T-helper 17 cell (primary cell): ENCODE data around the gene MXD3. TPM values are rescaled to one million over a fixed set of nuclear protein-coding genes. Genes with fewer than 3 reads are reported as not detected.
"Not testable (repeated sequence)": the region's sequence is repeated elsewhere in the genome, so short reads cannot be mapped to it uniquely, and the experiment has no call there.

Experiments
- ATAC-seq: fragments of 150-1000 bp; cut with Tn5 transposase; 2 replicates; pipeline ENCODE4 v1.10.0; 2021; ENCODE audit warnings: mild to moderate bottlenecking, moderate library complexity
- DNase-seq, 3 donors: peaks; one replicate each; pipeline versions ENCODE4 v3.0.0 to v3.0.0-alpha.2; 2020 to 2021
- H3K9me3 ChIP-seq: one replicate; pipeline ENCODE4 v1.7.0; 2013; ENCODE audit warnings: low read length, mild to moderate bottlenecking; ENCODE audit not compliant: control insufficient read depth, poor library complexity, severe bottlenecking
- H3K27ac Mint-ChIP-seq: one replicate; pipeline ENCODE4 v1.8.0; 2022; ENCODE audit warnings: mild to moderate bottlenecking, moderate library complexity, mixed read lengths
- H3K27me3 Mint-ChIP-seq: one replicate; pipeline ENCODE4 v1.8.0; 2022; ENCODE audit warnings: mixed read lengths
- H3K36me3 Mint-ChIP-seq: one replicate; pipeline ENCODE4 v1.8.0; 2022; ENCODE audit warnings: low read depth, mixed read lengths
- H3K4me1 Mint-ChIP-seq: one replicate; pipeline ENCODE4 v1.8.0; 2022; ENCODE audit warnings: mild to moderate bottlenecking, mixed read lengths
- H3K4me3 Mint-ChIP-seq: one replicate; pipeline ENCODE4 v1.8.0; 2022; ENCODE audit warnings: mild to moderate bottlenecking, moderate library complexity, mixed read lengths
- total RNA-seq, 4 donors: library from RNA in 2 of 4; stranded (reverse) in 2 of 4; gene quantifications; one replicate each; pipeline ENCODE4 v1.2.3 and lab custom pipeline; 2022 to 2026

MXD3 gene
- total RNA-seq, 2 donors from 2014 or later = 8.7 to 11.8 TPM

DNA sequence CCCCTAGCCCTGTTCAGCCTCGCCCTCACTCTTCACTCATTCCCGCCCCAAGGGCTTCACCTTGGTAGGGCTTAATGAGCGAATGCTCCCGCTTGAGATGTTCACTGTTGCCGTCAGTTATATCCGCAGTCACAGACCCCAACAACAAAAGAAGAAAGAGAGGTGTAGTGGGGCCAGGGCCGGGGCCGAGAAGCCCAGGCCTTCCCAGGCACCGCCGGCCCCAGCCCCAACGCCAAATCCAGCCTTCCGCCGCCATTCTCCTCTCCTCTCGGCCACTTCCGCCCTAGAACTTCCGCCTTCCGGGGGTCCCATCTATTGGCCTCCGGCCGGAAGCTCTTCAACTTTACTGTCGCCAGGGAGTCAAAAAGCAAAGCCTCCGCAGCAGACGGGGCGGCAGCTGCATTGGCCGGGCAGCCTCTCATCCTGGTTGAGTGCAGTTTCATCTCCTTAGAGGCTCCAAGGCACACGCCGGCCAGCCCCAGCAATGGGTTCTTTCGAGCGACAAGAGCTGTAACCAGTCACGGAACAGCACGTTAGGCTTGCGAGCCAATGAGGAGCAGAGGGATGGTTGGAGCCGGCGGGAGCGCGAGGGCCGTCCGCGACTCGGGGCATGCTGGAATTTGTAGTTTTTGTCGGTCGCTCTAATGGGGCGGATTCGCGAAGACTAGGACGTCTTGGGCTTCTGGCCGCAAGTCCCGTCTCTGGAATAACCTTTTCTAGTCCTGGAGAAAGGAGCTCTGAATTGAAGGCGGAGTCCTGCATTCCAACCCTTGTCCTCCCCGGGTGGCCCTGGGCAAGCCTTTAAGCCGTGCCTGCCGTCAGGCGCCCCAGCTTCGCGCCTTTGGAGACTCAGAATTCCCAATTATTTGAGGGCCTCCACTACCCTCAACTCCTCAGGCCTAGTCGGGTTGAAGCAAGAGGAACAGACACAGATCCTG, 40.0 kb upstream of the MXD3 start, which contains the start of gene LMAN2:
Gene LMAN2, minus strand, starts transcription at position 277 of the 938 bp plus-strand sequence. Its CDS starts 21 bp downstream, at position 256.
- peaks cover 35% of the 10 kb centered on the region for H3K4me1 Mint-ChIP-seq
- H3K27me3 Mint-ChIP-seq = no peaks in the 10 kb centered on the region

DNA sequence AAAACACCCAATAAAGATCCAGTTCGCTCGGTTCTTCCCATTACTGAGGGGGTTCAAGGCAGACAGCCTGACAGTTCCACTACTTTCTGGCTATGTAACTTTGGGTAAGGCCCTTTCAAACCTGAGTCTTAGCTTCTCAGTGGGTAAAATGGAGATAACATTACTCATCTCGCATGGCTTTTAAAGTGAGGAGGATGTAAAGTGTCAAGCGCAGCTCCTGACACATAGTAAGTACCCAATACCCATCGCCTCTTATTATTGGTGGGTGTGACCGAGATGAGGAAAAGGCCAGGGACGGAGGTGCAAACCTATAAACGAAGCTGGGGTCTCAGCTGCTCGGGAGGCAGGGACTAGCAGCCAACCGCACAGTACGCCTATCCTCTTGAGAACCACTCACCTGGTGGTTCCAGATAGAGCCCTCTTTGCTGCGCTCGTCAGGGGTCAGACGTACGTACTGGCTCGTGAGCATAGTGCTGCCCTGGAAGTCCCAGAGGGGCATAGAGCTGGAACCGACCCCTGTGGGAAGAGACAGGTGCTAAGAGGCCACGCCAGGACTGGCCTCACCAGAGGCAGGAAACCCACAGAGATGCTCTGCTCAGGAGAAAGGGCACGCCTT, 39.2 kb upstream of the MXD3 start:
- no peak for DNase-seq
- H3K27ac Mint-ChIP-seq = peak overlapping the region; percentile 98
- no peaks in the 10 kb centered on the region for H3K27me3 Mint-ChIP-seq
- H3K36me3 Mint-ChIP-seq = peaks cover 5% of the 10 kb centered on the region
- H3K4me3 Mint-ChIP-seq = peak overlapping the region; percentile 98
- no peak for ATAC-seq
- H3K4me1 Mint-ChIP-seq = peaks cover 35% of the 10 kb centered on the region
- no peaks in the 10 kb centered on the region for H3K9me3 ChIP-seq

More for the DNA sequence above, 40.0 kb upstream of the MXD3 start, which contains the start of gene LMAN2:
- H3K9me3 ChIP-seq = no peaks in the 10 kb centered on the region
- ATAC-seq = peak; percentile 98
- Mint-ChIP-seq H3K27ac (peak within 1 kb of the TSS; percentile 98), H3K36me3 (peaks cover 5% of the 10 kb centered on the region), H3K4me3 (peak within 1 kb of the TSS; percentile 98)
- DNase-seq = peak; percentile 78 to 84 (median 81)

DNA sequence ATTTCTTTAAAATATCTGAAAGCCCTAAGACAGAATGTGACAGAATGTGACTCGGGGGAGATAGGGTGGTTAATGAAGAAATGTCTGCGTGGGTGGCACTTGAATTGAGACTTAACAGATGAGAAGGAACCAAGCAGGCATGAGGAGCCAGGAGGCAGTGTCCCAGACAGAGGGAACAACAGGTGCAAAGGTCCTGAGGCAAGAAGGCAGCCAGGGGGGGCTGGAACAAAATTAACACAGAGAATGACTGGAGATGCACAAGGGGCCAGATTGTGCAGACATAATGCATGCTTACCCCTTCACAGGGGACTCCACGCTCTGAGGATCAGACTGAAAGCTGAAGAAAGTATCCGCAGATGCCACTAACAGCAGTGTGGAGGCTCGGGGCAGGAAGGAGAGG, 38.1 kb upstream of the MXD3 start:
- ATAC-seq = no peak
- Mint-ChIP-seq H3K27me3 (no peaks in the 10 kb centered on the region), H3K4me3 (peak overlapping the region; percentile 98), H3K27ac (peak overlapping the region; percentile 88), H3K4me1 (peaks cover 30% of the 10 kb centered on the region), H3K36me3 (peaks cover 5% of the 10 kb centered on the region)
- no peaks in the 10 kb centered on the region for H3K9me3 ChIP-seq
- no peak for DNase-seq

DNA sequence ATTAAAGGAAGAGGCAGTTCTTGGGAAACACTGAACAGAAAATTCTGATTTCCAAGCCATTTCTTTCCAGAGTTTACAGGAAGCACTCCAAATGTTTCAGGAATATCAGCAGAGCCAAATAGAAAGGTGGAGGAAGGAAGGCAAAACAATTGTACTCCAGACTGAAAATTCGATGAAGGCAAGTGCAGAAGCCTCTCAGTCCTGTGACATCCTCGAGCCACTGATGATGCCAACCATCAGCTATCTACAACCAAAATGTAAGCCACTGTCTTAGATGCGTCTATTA, 37.6 kb upstream of the MXD3 start:
- H3K27ac Mint-ChIP-seq = peak overlapping the region; percentile 88
- H3K9me3 ChIP-seq = no peaks in the 10 kb centered on the region
- H3K36me3 Mint-ChIP-seq = peaks cover 5% of the 10 kb centered on the region
- H3K4me1 Mint-ChIP-seq = peaks cover 27% of the 10 kb centered on the region
- no peak for DNase-seq
- ATAC-seq = no peak
- H3K27me3 Mint-ChIP-seq = no peaks in the 10 kb centered on the region
- peak overlapping the region; percentile 98 for H3K4me3 Mint-ChIP-seq

DNA sequence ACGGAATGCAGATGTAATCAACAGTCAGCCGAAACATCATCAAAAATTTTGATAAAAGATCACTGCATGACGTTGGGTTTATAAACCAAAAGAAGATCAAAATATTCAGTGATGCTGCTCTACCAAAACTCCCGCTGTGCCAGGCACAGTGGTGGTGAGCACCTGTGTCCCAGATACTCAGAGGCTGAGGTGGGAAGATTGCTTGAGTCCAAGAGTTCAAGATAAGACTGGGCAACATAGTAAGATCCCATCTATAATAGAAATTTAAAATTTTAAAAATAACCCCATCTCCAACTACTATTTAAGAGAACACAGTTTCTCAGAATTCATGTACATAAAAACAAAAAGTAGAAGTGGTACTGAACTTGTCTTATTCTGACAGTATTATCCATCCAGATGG, 36.0 kb upstream of the MXD3 start:
- no peaks in the 10 kb centered on the region for H3K9me3 ChIP-seq
- ATAC-seq (no peak), DNase-seq (no peak)
- peaks cover 32% of the 10 kb centered on the region for H3K4me1 Mint-ChIP-seq
- H3K36me3 Mint-ChIP-seq = peaks cover 5% of the 10 kb centered on the region
- no peak overlapping the region for H3K4me3 Mint-ChIP-seq
- peak overlapping the region; percentile 67 for H3K27ac Mint-ChIP-seq
- no peaks in the 10 kb centered on the region for H3K27me3 Mint-ChIP-seq

DNA sequence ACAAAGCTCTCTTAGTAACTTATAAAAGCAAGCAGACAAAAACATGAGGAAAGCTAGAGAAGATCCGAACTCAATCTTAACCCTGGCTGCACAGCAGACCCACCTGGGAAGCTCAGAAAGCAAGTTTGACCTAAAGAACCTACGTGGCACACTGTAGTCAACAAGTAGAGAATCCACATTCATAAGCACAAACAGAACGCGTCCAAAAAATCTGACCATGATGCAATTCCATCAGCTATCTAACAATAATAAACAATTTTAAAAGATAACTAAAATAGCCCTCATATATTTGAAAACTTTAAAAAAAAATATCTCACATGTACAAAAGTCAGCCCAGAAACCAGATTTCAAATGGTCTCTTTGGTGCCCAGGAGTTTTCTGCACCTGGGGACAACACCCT, 35.1 kb upstream of the MXD3 start:
- H3K9me3 ChIP-seq = no peaks in the 10 kb centered on the region
- Mint-ChIP-seq H3K4me1 (peaks cover 29% of the 10 kb centered on the region), H3K27me3 (no peaks in the 10 kb centered on the region), H3K36me3 (peaks cover 5% of the 10 kb centered on the region), H3K27ac (peak overlapping the region; percentile 67), H3K4me3 (no peak overlapping the region)
- no peak for ATAC-seq
- DNase-seq = no peak

DNA sequence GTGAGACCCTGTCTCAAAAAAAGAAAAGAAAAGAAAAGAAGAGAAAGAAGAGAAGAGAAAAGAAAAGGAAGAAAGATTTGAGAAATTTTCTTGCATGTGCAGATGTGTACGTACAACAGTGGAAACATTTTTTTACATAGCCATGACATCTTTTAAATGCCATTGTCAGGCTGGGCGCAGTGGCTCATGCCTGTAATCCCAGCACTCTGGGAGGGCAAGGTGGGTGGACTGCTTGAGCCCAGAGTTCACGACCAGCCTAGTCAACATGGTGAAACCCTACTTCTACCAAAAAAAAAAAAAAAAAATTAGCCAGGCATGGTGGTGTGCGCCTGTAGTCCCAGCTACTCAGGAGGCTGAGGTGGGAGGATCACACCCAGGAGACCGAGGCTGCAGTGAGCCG, 33.2 kb upstream of the MXD3 start:
- no peaks in the 10 kb centered on the region for H3K27me3 Mint-ChIP-seq
- H3K4me3 Mint-ChIP-seq = no peak overlapping the region
- no peak for ATAC-seq
- DNase-seq = no peak
- peaks cover 28% of the 10 kb centered on the region for H3K4me1 Mint-ChIP-seq
- peaks cover 5% of the 10 kb centered on the region for H3K36me3 Mint-ChIP-seq
- no peak overlapping the region for H3K27ac Mint-ChIP-seq
- H3K9me3 ChIP-seq = no peaks in the 10 kb centered on the region

DNA sequence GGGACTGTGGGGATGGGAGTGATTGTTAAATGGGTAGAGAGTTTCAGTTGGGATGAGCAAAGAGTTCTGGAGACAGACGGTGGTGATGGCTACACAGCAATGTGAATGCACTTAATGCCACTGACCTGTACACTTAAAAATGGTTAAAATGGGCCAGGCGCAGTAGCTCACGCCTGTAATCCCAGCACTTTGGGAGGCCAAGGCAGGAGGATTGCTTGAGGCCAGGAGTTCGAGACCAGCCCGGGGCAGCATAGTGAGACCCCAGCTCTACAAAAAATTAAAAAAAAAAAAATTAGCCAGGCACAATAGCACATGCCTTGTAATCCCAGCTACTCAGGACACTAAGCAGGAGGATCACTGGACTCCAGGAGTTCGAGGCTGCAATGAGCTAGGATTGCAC, 32.1 kb upstream of the MXD3 start:
- H3K9me3 ChIP-seq = no peaks in the 10 kb centered on the region
- Mint-ChIP-seq H3K36me3 (peaks cover 3% of the 10 kb centered on the region), H3K4me1 (peaks cover 21% of the 10 kb centered on the region), H3K27ac (peak overlapping the region; percentile 49), H3K27me3 (no peaks in the 10 kb centered on the region), H3K4me3 (no peak overlapping the region)
- ATAC-seq (no peak), DNase-seq (no peak)

DNA sequence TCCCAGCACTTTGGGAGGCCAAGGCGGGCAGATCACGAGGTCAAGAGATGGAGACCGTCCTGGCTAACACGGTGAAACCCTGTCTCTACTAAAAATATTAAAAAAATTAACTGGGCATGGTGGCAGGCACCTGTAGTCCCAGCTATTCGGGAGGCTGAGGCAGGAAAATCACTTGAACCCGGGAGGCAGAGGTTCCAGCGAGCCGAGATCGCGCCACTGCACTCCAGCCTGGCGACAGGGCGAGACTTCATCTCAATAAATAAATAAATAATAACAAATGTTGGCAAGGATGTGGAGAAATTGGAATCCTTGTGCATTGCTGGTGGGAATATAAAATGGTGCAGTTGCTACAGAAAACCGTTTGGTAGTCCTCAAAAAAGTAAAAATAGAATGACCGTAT, 31.3 kb upstream of the MXD3 start:
- H3K27me3 Mint-ChIP-seq, H3K36me3 Mint-ChIP-seq: not testable (repeated sequence)

DNA sequence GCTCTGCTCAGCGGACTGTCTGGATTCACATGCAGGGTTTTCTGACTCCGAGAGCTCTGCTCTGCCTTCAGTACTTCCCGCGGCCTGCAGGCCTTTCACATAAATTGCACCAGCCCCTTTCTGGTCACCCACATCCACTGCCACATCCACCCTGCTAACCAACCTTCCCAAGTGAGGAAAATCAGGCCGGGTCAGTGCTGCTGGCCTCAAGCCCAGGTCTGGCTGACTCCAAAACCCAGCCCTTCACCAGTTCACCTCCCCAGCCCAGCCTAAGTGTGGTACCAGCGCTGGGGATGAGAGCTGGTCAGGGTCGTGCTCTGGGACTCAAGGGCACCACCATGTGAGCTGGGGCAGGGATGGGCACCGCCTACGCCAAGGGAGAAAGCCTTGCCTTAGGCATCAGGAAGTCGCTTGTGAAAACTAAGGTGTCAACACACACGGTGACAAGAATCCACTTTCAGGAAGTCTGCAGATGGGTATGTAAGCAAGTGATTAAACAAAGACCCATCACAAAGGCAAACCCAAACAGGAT, 27.5 kb upstream of the MXD3 start:
- H3K9me3 ChIP-seq = no peaks in the 10 kb centered on the region
- ATAC-seq = no peak
- H3K27ac Mint-ChIP-seq = peak overlapping the region; percentile 2
- H3K4me3 Mint-ChIP-seq = peak overlapping the region; percentile 3
- peaks cover 10% of the 10 kb centered on the region for H3K36me3 Mint-ChIP-seq
- peaks cover 23% of the 10 kb centered on the region for H3K4me1 Mint-ChIP-seq
- no peaks in the 10 kb centered on the region for H3K27me3 Mint-ChIP-seq
- DNase-seq = no peak

More for the DNA sequence above, 31.3 kb upstream of the MXD3 start:
- peaks cover 21% of the 10 kb centered on the region for H3K4me1 Mint-ChIP-seq
- not testable (repeated sequence) for ATAC-seq, H3K4me3 Mint-ChIP-seq, DNase-seq, H3K9me3 ChIP-seq
- H3K27ac Mint-ChIP-seq = peak overlapping the region; percentile 49

DNA sequence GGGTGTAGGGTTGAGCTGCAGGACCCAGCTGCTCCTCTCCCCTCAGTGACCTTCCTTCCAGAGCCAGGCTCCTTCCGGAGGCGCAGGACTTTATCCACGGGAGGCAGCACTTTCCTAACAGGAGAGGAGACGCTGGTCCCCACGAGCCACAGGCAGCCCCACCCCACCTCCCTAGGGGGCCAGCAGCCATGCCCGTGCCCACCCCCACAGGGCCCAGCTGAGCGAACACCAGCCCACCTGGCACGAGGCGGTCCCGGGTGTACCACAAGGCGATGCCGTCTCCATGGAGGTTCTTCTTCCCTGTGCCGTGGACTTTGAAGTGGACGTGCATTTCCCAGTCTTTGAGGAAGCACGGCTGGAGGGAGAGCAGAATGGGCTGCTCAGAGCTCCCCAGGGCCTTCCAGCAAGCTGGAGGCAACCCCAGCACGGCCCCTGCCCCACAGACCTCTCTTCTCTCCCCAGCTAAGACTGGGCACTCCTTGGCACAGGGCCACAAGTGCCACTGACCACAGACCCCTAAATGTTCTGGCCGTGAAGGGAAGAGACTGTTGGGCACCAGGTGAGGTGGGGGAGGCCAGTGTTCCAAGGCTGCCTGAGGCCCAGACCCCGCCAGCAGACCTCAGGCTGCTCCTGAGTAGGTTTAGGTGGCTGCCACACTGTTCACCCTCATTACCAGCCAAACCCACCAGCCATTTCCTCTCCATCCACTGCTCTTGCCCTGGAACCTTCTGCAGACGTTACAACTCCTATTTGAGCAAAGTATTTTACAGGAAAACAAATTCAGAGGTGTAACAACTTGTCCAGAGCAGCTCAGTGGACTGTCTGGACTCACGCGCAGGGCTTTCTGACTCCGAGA, 26.8 kb upstream of the MXD3 start:
- H3K36me3 Mint-ChIP-seq = peaks cover 10% of the 10 kb centered on the region
- no peak for ATAC-seq
- DNase-seq = no peak
- no peak overlapping the region for H3K4me3 Mint-ChIP-seq
- H3K4me1 Mint-ChIP-seq = peaks cover 24% of the 10 kb centered on the region
- no peaks in the 10 kb centered on the region for H3K27me3 Mint-ChIP-seq
- H3K27ac Mint-ChIP-seq = no peak overlapping the region
- no peaks in the 10 kb centered on the region for H3K9me3 ChIP-seq

DNA sequence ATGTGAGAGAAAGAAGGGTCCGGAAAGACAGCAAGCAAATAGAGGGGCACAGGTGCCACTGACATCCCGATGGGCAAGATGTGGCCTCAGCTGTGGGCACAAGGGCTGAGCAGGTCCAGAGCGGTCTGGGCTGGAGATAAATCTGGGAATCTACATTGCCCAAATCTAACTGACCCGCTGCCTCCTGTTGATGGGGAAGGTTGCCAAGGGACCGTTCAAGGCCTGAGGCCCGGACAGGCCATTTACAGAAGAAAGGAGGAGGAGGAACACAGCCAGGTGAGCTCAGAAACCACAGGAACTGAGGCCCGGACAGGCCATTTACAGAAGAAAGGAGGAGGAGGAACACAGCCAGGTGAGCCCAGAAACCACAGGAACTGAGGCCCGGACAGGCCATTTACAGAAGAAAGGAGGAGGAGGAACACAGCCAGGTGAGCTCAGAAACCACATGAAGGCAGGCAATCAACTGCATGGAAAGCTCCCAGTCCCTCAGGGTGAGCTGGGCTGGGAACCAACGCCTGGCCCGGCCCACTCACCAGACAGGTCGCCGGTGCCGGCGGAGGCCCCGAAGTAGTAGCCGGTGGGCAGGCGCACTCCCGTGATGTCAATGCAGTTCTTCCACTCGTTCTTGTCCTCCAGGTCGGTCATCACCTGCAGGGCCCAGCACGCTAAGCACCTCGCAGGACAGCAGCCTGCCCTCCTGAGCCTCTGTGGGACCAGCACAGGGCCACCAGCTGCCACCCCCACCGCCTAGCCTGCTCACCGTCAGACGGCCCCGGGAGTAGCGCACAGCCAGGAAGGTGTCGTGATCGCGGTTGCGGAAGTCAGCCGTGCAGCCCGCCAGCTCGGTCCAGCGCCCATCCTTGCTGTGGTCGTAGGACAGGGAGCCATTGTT, 25.2 kb upstream of the MXD3 start:
- Mint-ChIP-seq H3K27ac (no peak overlapping the region), H3K4me3 (no peak overlapping the region), H3K36me3 (peaks cover 10% of the 10 kb centered on the region), H3K27me3 (no peaks in the 10 kb centered on the region), H3K4me1 (peaks cover 20% of the 10 kb centered on the region)
- ATAC-seq (no peak), DNase-seq (no peak)
- no peaks in the 10 kb centered on the region for H3K9me3 ChIP-seq
